Measurements from ENCODE around the gene GJA3.
A peak's percentile ranks its signal among the peaks of the same experiment; 100 is the strongest.

- TF ChIP-seq CTCF (IDR thresholded peaks at IDR 0.05) (peak; percentile 78), ZFX (IDR thresholded peaks at IDR 0.05; ENCODE audit: borderline replicate concordance) (no peak)
Measured at GRCh38 chr13:20128459-20128931, 32.4 kb downstream of the GJA3 start.
